Body of pancreas (tissue), 4 donors: ENCODE results near the gene IL1RAPL2. TPM values are rescaled to one million over a fixed set of nuclear protein-coding genes. Genes with fewer than 3 reads are reported as not detected.

Experiments
- ATAC-seq: fragments of 150-250 bp; one replicate; pipeline ENCODE4 v1.9.1; 2016
- DNase-seq, 4 donors: peaks; one replicate each; pipeline ENCODE4 v3.0.0-alpha.2; 2019
- H3K27ac ChIP-seq, 4 donors: fragments of 200-600 bp; sonication (generic); 1 replicate in 3 of 4; 2 replicates in 1 of 4; pipeline versions ENCODE4 v1.5.1 to v1.6.1; 2016 to 2019; ENCODE audit warnings: mild to moderate bottlenecking in 1 of 4, mixed read lengths in 1 of 4, moderate library complexity in 1 of 4
- H3K27me3 ChIP-seq, 2 donors: fragments of 200-600 bp; sonication (generic); one replicate each; pipeline ENCODE4 v1.6.0; 2016; ENCODE audit warnings: mild to moderate bottlenecking in 1 of 2
- H3K36me3 ChIP-seq, 2 donors: fragments of 200-600 bp; sonication (generic); replicated peaks in 1 of 2; 2 replicates each; pipeline ENCODE4 v1.5.1; 2016; ENCODE audit warnings: low read depth in 2 of 2; ENCODE audit not compliant: insufficient read depth in 1 of 2
- H3K4me1 ChIP-seq: fragments of 200-600 bp; sonication (generic); one replicate; pipeline ENCODE4 v1.6.0; 2016
- H3K4me3 ChIP-seq, 2 donors: fragments of 200-600 bp; sonication (generic); 1 replicate in 1 of 2; 2 replicates in 1 of 2; pipeline ENCODE4 v1.5.1; 2016 to 2019
- H3K9me3 ChIP-seq, 3 donors: fragments of 200-600 bp; sonication (generic); 1 replicate in 2 of 3; 2 replicates in 1 of 3; pipeline ENCODE4 v1.5.1; 2016
- POLR2A ChIP-seq, 3 donors: fragments of 450-650 bp; IDR thresholded peaks; one replicate each; pipeline ENCODE4 v1.6.1; 2016; ENCODE audit warnings: antibody characterized with exemption in 3 of 3, mild to moderate bottlenecking in 2 of 3
- WGBS, 2 donors: methylation state at CpG; one replicate each; pipeline ENCODE4 v1.1.5; 2017; 5-methylcytosine and 5-hydroxymethylcytosine counted together
- intact Hi-C: fragments of 100-400 bp; cut with DNase I; formaldehyde crosslinking; loops from one replicate; pipeline ENCODE4 v1.15.1; 2023
- total RNA-seq, 2 donors: library from RNA; depleted of rRNA; stranded (reverse); fragments of >200 nt; gene quantifications; one replicate each; pipeline ENCODE4 v1.1.0, GENCODE V29; 2016
- TF ChIP-seq, protein P1 (sequence below), 7 experiments: fragments of 450-650 bp in 4 of 7; fragments of 200-600 bp in 3 of 7; sonication (generic) in 3 of 7; IDR thresholded peaks; one replicate each; pipeline ENCODE4 v1.5.1; 2016 to 2019; ENCODE audit warnings: antibody characterized with exemption in 7 of 7

Gene IL1RAPL2
- total RNA-seq, 2 donors from 2014 or later = not detected

DNA sequence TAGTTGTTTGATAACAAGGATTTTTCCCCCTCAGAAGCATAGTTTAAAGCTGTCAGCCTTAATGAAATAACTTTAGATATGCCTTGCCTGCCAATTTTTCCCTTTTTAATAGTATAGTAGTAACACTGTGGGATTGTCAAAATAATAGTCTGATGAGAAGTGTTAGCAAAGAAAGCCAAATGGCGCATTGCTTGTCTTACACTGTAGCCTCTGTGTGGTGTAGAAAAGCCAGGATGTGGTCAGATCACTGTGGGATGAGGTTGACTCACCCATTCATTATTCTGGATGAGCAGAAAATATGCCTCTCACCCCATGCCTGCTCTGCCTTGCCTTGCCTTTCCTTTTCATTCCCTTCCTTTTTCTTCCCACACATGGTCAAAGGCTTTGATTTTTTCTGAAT, 998.5 kb downstream of the IL1RAPL2 start:
- H3K4me1 ChIP-seq = no peaks in the 10 kb centered on the region
- intact Hi-C loops = no loop called here
- no peaks in the 10 kb centered on the region for H3K9me3 ChIP-seq
- no peak for TF ChIP-seq POLR2A (IDR thresholded peaks at IDR 0.05)
- TF ChIP-seq, protein P1, sequence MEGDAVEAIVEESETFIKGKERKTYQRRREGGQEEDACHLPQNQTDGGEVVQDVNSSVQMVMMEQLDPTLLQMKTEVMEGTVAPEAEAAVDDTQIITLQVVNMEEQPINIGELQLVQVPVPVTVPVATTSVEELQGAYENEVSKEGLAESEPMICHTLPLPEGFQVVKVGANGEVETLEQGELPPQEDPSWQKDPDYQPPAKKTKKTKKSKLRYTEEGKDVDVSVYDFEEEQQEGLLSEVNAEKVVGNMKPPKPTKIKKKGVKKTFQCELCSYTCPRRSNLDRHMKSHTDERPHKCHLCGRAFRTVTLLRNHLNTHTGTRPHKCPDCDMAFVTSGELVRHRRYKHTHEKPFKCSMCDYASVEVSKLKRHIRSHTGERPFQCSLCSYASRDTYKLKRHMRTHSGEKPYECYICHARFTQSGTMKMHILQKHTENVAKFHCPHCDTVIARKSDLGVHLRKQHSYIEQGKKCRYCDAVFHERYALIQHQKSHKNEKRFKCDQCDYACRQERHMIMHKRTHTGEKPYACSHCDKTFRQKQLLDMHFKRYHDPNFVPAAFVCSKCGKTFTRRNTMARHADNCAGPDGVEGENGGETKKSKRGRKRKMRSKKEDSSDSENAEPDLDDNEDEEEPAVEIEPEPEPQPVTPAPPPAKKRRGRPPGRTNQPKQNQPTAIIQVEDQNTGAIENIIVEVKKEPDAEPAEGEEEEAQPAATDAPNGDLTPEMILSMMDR (IDR thresholded peaks at IDR 0.05) = no peak
- H3K27ac ChIP-seq = no peak overlapping the region
- ATAC-seq (no peak), DNase-seq (no peak)
- no peaks in the 10 kb centered on the region for H3K27me3 ChIP-seq
- H3K4me3 ChIP-seq = no peak overlapping the region
- no peaks in the 10 kb centered on the region for H3K36me3 ChIP-seq
- 77 to 82% methylated on average over 1 of the region's 1 CpG for WGBS, 2 donors

DNA sequence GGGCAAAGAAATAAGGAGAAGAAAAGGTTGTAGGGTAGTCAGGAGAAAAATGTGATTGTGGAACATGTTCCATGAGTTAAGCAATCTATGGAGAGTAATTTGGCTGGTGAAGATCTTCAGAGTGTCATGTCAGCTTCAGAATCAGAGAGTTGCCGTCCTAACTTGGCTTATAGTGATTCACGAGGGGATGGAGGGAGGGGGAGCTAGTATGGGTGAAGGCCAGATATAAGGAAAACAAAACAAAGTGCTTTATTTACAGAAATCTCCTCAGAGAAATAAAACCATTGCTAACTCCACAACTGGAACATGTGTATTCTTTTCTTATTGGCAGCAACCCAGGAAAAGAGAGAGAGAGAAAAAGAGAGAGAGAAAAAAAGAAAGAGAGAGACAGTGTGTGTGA, 999.9 kb downstream of the IL1RAPL2 start:
- no peaks in the 10 kb centered on the region for H3K36me3 ChIP-seq
- WGBS, 2 donors = 34 to 43% methylated on average over 2 of the region's 2 CpGs
- H3K9me3 ChIP-seq = no peaks in the 10 kb centered on the region
- no peaks in the 10 kb centered on the region for H3K4me1 ChIP-seq
- H3K27me3 ChIP-seq = no peaks in the 10 kb centered on the region
- no peak for TF ChIP-seq POLR2A (IDR thresholded peaks at IDR 0.05)
- TF ChIP-seq, protein P1 (IDR thresholded peaks at IDR 0.05) = no peak
- no peak overlapping the region for H3K27ac ChIP-seq
- H3K4me3 ChIP-seq = no peak overlapping the region
- DNase-seq = no peak
- intact Hi-C loops = no loop called here
- no peak for ATAC-seq

DNA sequence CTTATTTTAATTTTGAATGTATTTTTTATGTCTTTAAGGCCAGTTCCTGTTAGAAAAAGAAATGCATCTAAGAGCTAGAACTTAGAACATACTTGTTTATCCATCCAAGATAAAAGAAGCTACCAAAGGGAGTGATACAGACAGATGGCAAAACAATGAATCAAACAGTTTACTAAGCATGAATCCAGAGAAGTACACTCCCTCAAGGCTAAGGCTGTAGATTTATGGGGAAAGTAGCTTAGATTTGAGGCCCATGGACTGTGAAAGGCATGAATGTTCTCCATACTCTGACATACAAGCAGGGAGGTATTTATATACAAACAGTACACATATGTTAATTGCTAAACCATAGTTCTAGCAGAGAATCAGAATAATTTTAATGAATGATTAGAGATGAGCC, 1001.1 kb downstream of the IL1RAPL2 start:
- Histone ChIP-seq H3K36me3 (no peaks in the 10 kb centered on the region), H3K4me3 (no peak overlapping the region), H3K27ac (no peak overlapping the region), H3K27me3 (no peaks in the 10 kb centered on the region), H3K4me1 (no peaks in the 10 kb centered on the region), H3K9me3 (no peaks in the 10 kb centered on the region)
- ATAC-seq (no peak), DNase-seq (no peak)
- TF ChIP-seq POLR2A (IDR thresholded peaks at IDR 0.05) = no peak
- TF ChIP-seq, protein P1 (IDR thresholded peaks at IDR 0.05) = no peak
- intact Hi-C loops = no loop called here

DNA sequence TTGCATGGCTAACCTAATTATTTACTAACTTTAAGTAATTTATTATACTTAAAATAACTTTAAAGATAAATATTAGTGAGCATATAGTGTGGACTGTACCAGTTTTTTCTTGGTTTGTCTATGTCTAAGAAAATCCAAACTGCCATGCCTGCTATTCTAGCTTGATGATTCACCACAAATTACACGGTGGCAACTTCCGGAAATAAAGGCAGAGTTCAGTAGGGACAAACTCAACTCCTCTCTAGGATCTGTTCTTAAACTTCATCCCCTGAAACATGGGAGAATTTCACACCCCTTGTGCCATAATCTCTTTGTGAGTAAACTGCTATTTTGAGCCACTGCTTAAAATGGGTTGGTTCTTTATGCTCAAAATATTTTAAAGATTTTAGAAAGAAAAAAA, 1042.7 kb downstream of the IL1RAPL2 start:
- Histone ChIP-seq H3K9me3 (no peaks in the 10 kb centered on the region), H3K27ac (no peak overlapping the region), H3K36me3 (no peaks in the 10 kb centered on the region), H3K4me1 (no peaks in the 10 kb centered on the region), H3K27me3 (no peaks in the 10 kb centered on the region), H3K4me3 (no peak overlapping the region)
- 59 to 73% methylated on average over 2 of the region's 2 CpGs for WGBS, 2 donors
- intact Hi-C loops = no loop called here
- no peak for TF ChIP-seq POLR2A (IDR thresholded peaks at IDR 0.05)
- TF ChIP-seq, protein P1 (IDR thresholded peaks at IDR 0.05) = no peak
- ATAC-seq (no peak), DNase-seq (no peak)

DNA sequence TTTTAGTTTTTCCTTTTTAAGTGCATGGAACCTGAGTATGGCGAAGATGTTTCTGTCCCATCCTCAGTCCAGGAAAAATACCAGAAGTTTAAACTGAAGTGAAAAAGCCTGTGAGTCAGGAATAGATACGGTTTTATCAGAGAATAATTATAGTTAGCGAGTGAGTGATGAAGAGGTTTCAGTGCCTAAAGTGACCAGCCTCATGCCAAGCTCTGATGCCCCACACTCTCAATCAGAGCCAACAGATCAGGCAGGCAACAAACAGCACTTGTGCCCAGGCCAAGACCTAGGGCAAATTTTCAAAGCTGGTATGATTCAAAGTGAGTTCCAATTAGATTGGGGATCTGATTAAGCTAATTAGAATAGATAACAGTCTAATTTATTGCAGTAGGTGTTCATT, 1043.5 kb downstream of the IL1RAPL2 start:
- Histone ChIP-seq H3K4me3 (no peak overlapping the region), H3K4me1 (no peaks in the 10 kb centered on the region), H3K27ac (no peak overlapping the region), H3K9me3 (no peaks in the 10 kb centered on the region), H3K36me3 (no peaks in the 10 kb centered on the region), H3K27me3 (no peaks in the 10 kb centered on the region)
- 53 to 65% methylated on average over 3 of the region's 3 CpGs for WGBS, 2 donors
- TF ChIP-seq POLR2A (IDR thresholded peaks at IDR 0.05) = no peak
- TF ChIP-seq, protein P1 (IDR thresholded peaks at IDR 0.05) = no peak
- no peak for ATAC-seq
- DNase-seq = no peak
- intact Hi-C loops = no loop called here
